ENCODE measurements around the gene AASDH.
A peak's percentile ranks its signal among the peaks of the same experiment; 100 is the strongest.

AASDH gene

GRCh38 chr4:56387023-56388001 is at the start of gene AASDH:
TSS of gene AASDH (minus strand) at chr4:56387491. CDS start at chr4:56384299, 3,192 bp downstream.
- Histone ChIP-seq H3F3A (ENCODE audit: insufficient read depth) (peaks cover 7% of the 10 kb centered on the region), H4K20me1 (ENCODE audit: low read depth, low read length) (no peaks in the 10 kb centered on the region), H3K27ac (ENCODE audit: low read depth, low read length) (peak within 1 kb of the TSS; percentile 83), H2AFZ (ENCODE audit: low read depth, low read length, severe bottlenecking) (peak within 1 kb of the TSS; percentile 88), H3K79me2 (ENCODE audit: insufficient read depth, low read length) (peaks cover 5% of the 10 kb centered on the region; the same call in 1 of the 2 replicates), H3K4me2 (ENCODE audit: low read depth, low read length, poor library complexity, severe bottlenecking) (peak within 1 kb of the TSS; percentile 79), H3K9me3 (ENCODE audit: insufficient read depth, low read length) (no peaks in the 10 kb centered on the region), H3K4me3 (ENCODE audit: insufficient read depth, low read length, poor library complexity, severe bottlenecking) (peak within 1 kb of the TSS; percentile 68), H3K36me3 (ENCODE audit: low read length) (no peaks in the 10 kb centered on the region), H3K9me2 (replicated peaks; ENCODE audit: insufficient read depth, low read length) (no peaks in the 10 kb centered on the region), H3K9ac (ENCODE audit: low read length) (peak within 1 kb of the TSS; percentile 67), H3K27me3 (ENCODE audit: low read length) (no peaks in the 10 kb centered on the region)
- TF ChIP-seq CTCF (IDR thresholded peaks at IDR 0.05; ENCODE audit: insufficient read depth, low read length, poor library complexity, severe bottlenecking): no peak
- TF ChIP-seq EZH2phosphoT487 (conservative IDR thresholded peaks at IDR 0.05; ENCODE audit: low read length): no peak

DNA sequence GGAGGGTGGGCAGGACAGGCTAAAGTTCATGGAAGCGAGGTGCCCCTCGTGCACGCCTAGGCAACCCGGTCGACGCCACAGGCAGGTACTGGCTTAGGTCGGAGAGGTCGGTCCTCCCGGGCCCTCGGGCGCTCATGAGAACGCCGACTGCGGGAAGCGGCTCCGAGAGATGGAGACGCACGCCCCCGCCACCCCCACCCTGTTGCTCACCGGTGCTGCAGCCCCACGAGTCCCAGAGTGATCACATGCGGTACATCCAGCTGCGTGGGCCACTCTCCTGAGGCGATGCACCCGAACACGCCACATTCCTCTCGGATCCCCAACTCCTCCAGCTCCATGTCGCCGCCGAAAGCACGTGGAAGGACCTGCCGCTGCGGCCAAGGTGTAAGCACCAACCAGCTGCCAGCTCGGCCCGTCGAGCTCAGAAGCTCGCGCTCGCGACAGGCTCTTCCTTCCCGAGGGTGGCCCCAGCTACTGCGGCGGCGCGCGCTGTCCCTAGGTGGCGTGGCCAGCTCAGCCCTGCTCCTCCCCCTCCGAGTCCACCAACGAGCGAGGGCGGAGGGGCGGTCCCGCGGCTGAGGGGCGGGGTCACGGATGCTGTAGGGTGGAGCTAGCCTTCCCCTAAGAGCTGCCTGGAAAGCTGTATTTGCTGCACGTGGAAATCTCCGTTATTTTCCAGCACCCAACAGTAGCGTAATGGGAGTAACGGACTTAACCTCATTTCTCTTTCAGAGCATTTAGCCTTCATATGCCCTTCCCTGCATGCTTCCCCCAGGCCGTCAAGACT is 48.0 kb upstream of the AASDH start, which contains the start of gene PPAT:
PPAT (minus strand) TSS at position 476 of the 787 bp plus-strand sequence; CDS start at position 338, 138 bp downstream.
- Histone ChIP-seq H3K27me3 (ENCODE audit: low read length) (no peaks in the 10 kb centered on the region), H3K4me2 (ENCODE audit: low read depth, low read length, poor library complexity, severe bottlenecking) (peak within 1 kb of the TSS; percentile 94), H3K9me3 (ENCODE audit: insufficient read depth, low read length) (no peaks in the 10 kb centered on the region), H3K36me3 (ENCODE audit: low read length) (no peaks in the 10 kb centered on the region; the same call in 1 of the 2 replicates), H3K79me2 (ENCODE audit: insufficient read depth, low read length) (peaks cover 91% of the 10 kb centered on the region), H3K9me2 (replicated peaks; ENCODE audit: insufficient read depth, low read length) (no peaks in the 10 kb centered on the region), H3K4me3 (ENCODE audit: insufficient read depth, low read length, poor library complexity, severe bottlenecking) (peak within 1 kb of the TSS; percentile 81), H3K9ac (ENCODE audit: low read length) (peak within 1 kb of the TSS; percentile 89), H3F3A (ENCODE audit: insufficient read depth) (no peaks in the 10 kb centered on the region), H2AFZ (ENCODE audit: low read depth, low read length, severe bottlenecking) (peak within 1 kb of the TSS; percentile 82), H3K27ac (ENCODE audit: low read depth, low read length) (peak within 1 kb of the TSS; percentile 74), H4K20me1 (ENCODE audit: low read depth, low read length) (peaks cover 4% of the 10 kb centered on the region; the same call in 1 of the 2 replicates)
- TF ChIP-seq EZH2phosphoT487 (conservative IDR thresholded peaks at IDR 0.05; ENCODE audit: low read length): no peak
- TF ChIP-seq CTCF (IDR thresholded peaks at IDR 0.05; ENCODE audit: insufficient read depth, low read length, poor library complexity, severe bottlenecking): no peak

- H3K79me2 ChIP-seq (ENCODE audit: insufficient read depth, low read length): peaks cover 91% of the 10 kb centered on the region
- TF ChIP-seq EZH2phosphoT487 (conservative IDR thresholded peaks at IDR 0.05; ENCODE audit: low read length) (no peak), CTCF (IDR thresholded peaks at IDR 0.05; ENCODE audit: insufficient read depth, low read length, poor library complexity, severe bottlenecking) (no peak)
- peak overlapping the region; percentile 89 for H3K9ac ChIP-seq (ENCODE audit: low read length)
- H3K4me3 ChIP-seq (ENCODE audit: insufficient read depth, low read length, poor library complexity, severe bottlenecking): peak overlapping the region; percentile 70
- H3K4me2 ChIP-seq (ENCODE audit: low read depth, low read length, poor library complexity, severe bottlenecking): peak overlapping the region; percentile 94
- H3K27ac ChIP-seq (ENCODE audit: low read depth, low read length): peak overlapping the region; percentile 58
- no peaks in the 10 kb centered on the region; the same call in 1 of the 2 replicates for H3K36me3 ChIP-seq (ENCODE audit: low read length)
- no peaks in the 10 kb centered on the region for H3K9me3 ChIP-seq (ENCODE audit: insufficient read depth, low read length)
- no peak overlapping the region for H2AFZ ChIP-seq (ENCODE audit: low read depth, low read length, severe bottlenecking)
- H3K27me3 ChIP-seq (ENCODE audit: low read length): no peaks in the 10 kb centered on the region
- H3F3A ChIP-seq (ENCODE audit: insufficient read depth): no peaks in the 10 kb centered on the region
- no peaks in the 10 kb centered on the region for H3K9me2 ChIP-seq (replicated peaks; ENCODE audit: insufficient read depth, low read length)
- no peaks in the 10 kb centered on the region; the same call in 1 of the 2 replicates for H4K20me1 ChIP-seq (ENCODE audit: low read depth, low read length)
Measured at GRCh38 chr4:56434599-56435139, 47.4 kb upstream of the AASDH start.
